Gastrocnemius medialis (tissue), 4 donors: ENCODE data around the gene TLL2. TPM values are rescaled to one million over a fixed set of nuclear protein-coding genes. Genes with fewer than 3 reads are reported as not detected.

ENCODE experiments used
- ATAC-seq, 2 donors: fragments of 150-250 bp; one replicate each; pipeline ENCODE4 v1.9.1; 2016
- DNase-seq, 2 donors: peaks; one replicate each; pipeline ENCODE4 v3.0.0-alpha.2; 2019
- H3K27ac ChIP-seq, 4 donors: fragments of 200-600 bp; sonication (generic); 1 replicate in 1 of 4; 2 replicates in 3 of 4; pipeline ENCODE4 v1.5.1; 2016 to 2018; ENCODE audit warnings: mild to moderate bottlenecking in 2 of 4, moderate library complexity in 1 of 4
- H3K27me3 ChIP-seq, 3 donors: fragments of 200-600 bp; sonication (generic) in 2 of 3; 1 replicate in 1 of 3; 2 replicates in 2 of 3; pipeline versions ENCODE4 v1.5.1 to v1.6.0; 2016 to 2019; ENCODE audit warnings: mild to moderate bottlenecking in 1 of 3, moderate library complexity in 1 of 3
- H3K36me3 ChIP-seq, 2 donors: fragments of 200-600 bp; sonication (generic) in 1 of 2; one replicate each; pipeline ENCODE4 v1.5.1; 2017 to 2018
- H3K4me1 ChIP-seq, 2 donors: fragments of 200-600 bp; sonication (generic) in 1 of 2; one replicate each; pipeline ENCODE4 v1.5.1; 2016 to 2017; ENCODE audit warnings: mild to moderate bottlenecking in 2 of 2
- H3K4me3 ChIP-seq, 4 donors: fragments of 200-600 bp; sonication (generic) in 3 of 4; 1 replicate in 1 of 4; 2 replicates in 3 of 4; pipeline ENCODE4 v1.5.1; 2016 to 2019; ENCODE audit warnings: mild to moderate bottlenecking in 2 of 4
- H3K9me3 ChIP-seq, 3 donors: fragments of 200-600 bp; sonication (generic) in 2 of 3; 1 replicate in 1 of 3; 2 replicates in 2 of 3; pipeline ENCODE4 v1.5.1; 2016 to 2019
- POLR2A ChIP-seq, 2 donors: fragments of 450-650 bp; IDR thresholded peaks; one replicate each; pipeline ENCODE4 v1.6.1; 2017; ENCODE audit warnings: antibody characterized with exemption in 2 of 2, mild to moderate bottlenecking in 2 of 2, moderate library complexity in 2 of 2
- in situ Hi-C, 4 donors: fragments of 200-750 bp; cut with MboI; loops; one replicate each; pipeline versions ENCODE4 v1.15.0 to v1.8.0; 2017; ENCODE audit warnings: low sequenced_read_pairs in 4 of 4
- intact Hi-C: fragments of 100-400 bp; cut with DNase I; formaldehyde crosslinking; loops from one replicate; pipeline ENCODE4 v1.15.1; 2023; ENCODE audit warnings: low total_unique reads
- total RNA-seq, 4 donors: library from RNA; depleted of rRNA; stranded (reverse); fragments of >200 nt; gene quantifications; one replicate each; pipeline versions ENCODE4 v1.1.0 to v1.2.3, GENCODE V29; 2016
- TF ChIP-seq, protein P1 (sequence below), 5 experiments: fragments of 450-650 bp in 3 of 5; fragments of 200-600 bp in 2 of 5; sonication (generic) in 2 of 5; IDR thresholded peaks in 4 of 5; conservative IDR thresholded peaks in 1 of 5; 1 replicate in 4 of 5; 2 replicates in 1 of 5; pipeline ENCODE4 v1.5.1; 2016 to 2019; ENCODE audit warnings: antibody characterized with exemption in 5 of 5, mild to moderate bottlenecking in 3 of 5, moderate library complexity in 3 of 5

The TLL2 gene
- total RNA-seq, 4 donors from 2014 or later: 0.10 to 1.0 (median 0.44) TPM; not detected in 1

DNA sequence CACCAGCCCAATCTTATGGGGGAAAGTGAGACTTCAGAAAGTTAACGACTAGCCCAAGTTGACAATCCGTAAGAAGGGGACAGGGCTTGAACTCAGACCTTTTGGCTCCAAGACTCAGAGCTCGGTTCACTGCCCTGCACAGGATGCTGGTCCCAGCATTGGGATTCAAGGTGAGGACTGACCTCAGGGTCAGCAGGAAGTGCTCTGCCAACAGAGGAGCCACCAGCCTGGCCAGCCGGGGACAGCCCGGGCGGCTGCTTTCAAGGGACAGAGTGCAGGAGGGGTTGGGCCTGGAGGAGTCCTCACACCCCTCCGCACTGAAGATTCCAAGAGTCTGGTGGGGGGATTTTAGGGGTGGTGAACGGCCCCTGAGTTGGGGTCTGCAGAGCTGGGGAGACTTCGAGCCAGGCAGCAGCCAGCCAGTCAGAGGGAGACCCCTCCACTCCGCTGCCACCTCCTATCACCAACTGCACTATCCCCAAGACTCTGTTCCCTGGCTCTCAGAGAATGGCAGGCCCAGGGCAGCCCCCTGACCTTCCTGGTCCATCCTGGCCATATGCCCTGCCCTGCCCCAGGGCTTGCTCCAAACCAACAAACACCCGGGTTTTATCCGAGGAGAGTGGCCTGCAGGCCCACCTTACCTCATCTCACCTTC lies 19.7 kb downstream of the TLL2 start:
- no peaks in the 10 kb centered on the region for H3K4me1 ChIP-seq
- H3K4me3 ChIP-seq: no peak overlapping the region
- no peak for DNase-seq
- intact Hi-C loops (no loop called here), in situ Hi-C loops (no loop called here)
- H3K9me3 ChIP-seq: no peaks in the 10 kb centered on the region
- H3K36me3 ChIP-seq: no peaks in the 10 kb centered on the region
- H3K27me3 ChIP-seq: no peaks in the 10 kb centered on the region
- no peak for ATAC-seq
- no peak overlapping the region for H3K27ac ChIP-seq
- TF ChIP-seq POLR2A (IDR thresholded peaks at IDR 0.05): no peak
- TF ChIP-seq, protein P1, sequence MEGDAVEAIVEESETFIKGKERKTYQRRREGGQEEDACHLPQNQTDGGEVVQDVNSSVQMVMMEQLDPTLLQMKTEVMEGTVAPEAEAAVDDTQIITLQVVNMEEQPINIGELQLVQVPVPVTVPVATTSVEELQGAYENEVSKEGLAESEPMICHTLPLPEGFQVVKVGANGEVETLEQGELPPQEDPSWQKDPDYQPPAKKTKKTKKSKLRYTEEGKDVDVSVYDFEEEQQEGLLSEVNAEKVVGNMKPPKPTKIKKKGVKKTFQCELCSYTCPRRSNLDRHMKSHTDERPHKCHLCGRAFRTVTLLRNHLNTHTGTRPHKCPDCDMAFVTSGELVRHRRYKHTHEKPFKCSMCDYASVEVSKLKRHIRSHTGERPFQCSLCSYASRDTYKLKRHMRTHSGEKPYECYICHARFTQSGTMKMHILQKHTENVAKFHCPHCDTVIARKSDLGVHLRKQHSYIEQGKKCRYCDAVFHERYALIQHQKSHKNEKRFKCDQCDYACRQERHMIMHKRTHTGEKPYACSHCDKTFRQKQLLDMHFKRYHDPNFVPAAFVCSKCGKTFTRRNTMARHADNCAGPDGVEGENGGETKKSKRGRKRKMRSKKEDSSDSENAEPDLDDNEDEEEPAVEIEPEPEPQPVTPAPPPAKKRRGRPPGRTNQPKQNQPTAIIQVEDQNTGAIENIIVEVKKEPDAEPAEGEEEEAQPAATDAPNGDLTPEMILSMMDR (IDR thresholded peaks at IDR 0.05 in 4 of 5, conservative IDR thresholded peaks at IDR 0.05 in 1 of 5): no peak

GRCh38 chr10:96493254-96493653 lies 20.5 kb downstream of the TLL2 start:
- Histone ChIP-seq H3K9me3 (no peaks in the 10 kb centered on the region), H3K27ac (no peak overlapping the region), H3K4me1 (no peaks in the 10 kb centered on the region), H3K36me3 (no peaks in the 10 kb centered on the region), H3K27me3 (no peaks in the 10 kb centered on the region), H3K4me3 (no peak overlapping the region)
- in situ Hi-C loops (no loop called here), intact Hi-C loops (no loop called here)
- DNase-seq (no peak), ATAC-seq (no peak)
- no peak for TF ChIP-seq POLR2A (IDR thresholded peaks at IDR 0.05)
- TF ChIP-seq, protein P1 (IDR thresholded peaks at IDR 0.05 in 4 of 5, conservative IDR thresholded peaks at IDR 0.05 in 1 of 5): no peak

- no peaks in the 10 kb centered on the region for H3K4me1 ChIP-seq
- ATAC-seq: no peak
- H3K36me3 ChIP-seq: no peaks in the 10 kb centered on the region
- no peak overlapping the region for H3K4me3 ChIP-seq
- H3K9me3 ChIP-seq: no peaks in the 10 kb centered on the region
- intact Hi-C loops: no loop called here
- no peak for DNase-seq
- in situ Hi-C loops: no loop called here
- H3K27me3 ChIP-seq: no peaks in the 10 kb centered on the region
- H3K27ac ChIP-seq: no peak overlapping the region
- no peak for TF ChIP-seq POLR2A (IDR thresholded peaks at IDR 0.05)
- TF ChIP-seq, protein P1 (IDR thresholded peaks at IDR 0.05 in 4 of 5, conservative IDR thresholded peaks at IDR 0.05 in 1 of 5): peak in 3 of 5 experiments; percentile 16 to 39 (median 22)
Measured at GRCh38 chr10:96491303-96491702, 22.4 kb downstream of the TLL2 start.

- no peak overlapping the region for H3K27ac ChIP-seq
- ATAC-seq (no peak), DNase-seq (no peak)
- no peaks in the 10 kb centered on the region for H3K27me3 ChIP-seq
- no peaks in the 10 kb centered on the region for H3K4me1 ChIP-seq
- H3K9me3 ChIP-seq: no peaks in the 10 kb centered on the region
- in situ Hi-C loops (no loop called here), intact Hi-C loops (loop anchor here (5.0 kb wide), 1 partner anchor 901 kb away; no protein-coding TSS in a partner anchor)
- no peak for TF ChIP-seq POLR2A (IDR thresholded peaks at IDR 0.05)
- TF ChIP-seq, protein P1 (IDR thresholded peaks at IDR 0.05 in 4 of 5, conservative IDR thresholded peaks at IDR 0.05 in 1 of 5): no peak
- no peak overlapping the region for H3K4me3 ChIP-seq
- no peaks in the 10 kb centered on the region for H3K36me3 ChIP-seq
Measured at GRCh38 chr10:96488161-96488935, 25.4 kb downstream of the TLL2 start.
